Measurements from ENCODE around the gene ZFP36L1.
A peak's percentile ranks its signal among the peaks of the same experiment; 100 is the strongest.

ZFP36L1 gene

GRCh38 chr14:68807987-68808386 lies 15.1 kb upstream of the ZFP36L1 start:
- no peak for ATAC-seq

GRCh38 chr14:68807148-68807600 lies 14.3 kb upstream of the ZFP36L1 start:
- TF ChIP-seq ARNTL (CRISPR knock-in tag; IDR thresholded peaks at IDR 0.05; ENCODE audit: borderline replicate concordance, low read depth) (no peak), BACH2 (CRISPR knock-in tag; IDR thresholded peaks at IDR 0.05; ENCODE audit: borderline replicate concordance) (no peak), PPARA (CRISPR knock-in tag; IDR thresholded peaks at IDR 0.05; ENCODE audit: borderline replicate concordance) (no peak), ZFP3 (CRISPR knock-in tag; IDR thresholded peaks at IDR 0.05) (no peak), ISL1 (CRISPR knock-in tag; IDR thresholded peaks at IDR 0.05) (no peak), TOX (CRISPR knock-in tag; IDR thresholded peaks at IDR 0.05; ENCODE audit: borderline replicate concordance) (no peak)
- TF ChIP-seq, protein P1, sequence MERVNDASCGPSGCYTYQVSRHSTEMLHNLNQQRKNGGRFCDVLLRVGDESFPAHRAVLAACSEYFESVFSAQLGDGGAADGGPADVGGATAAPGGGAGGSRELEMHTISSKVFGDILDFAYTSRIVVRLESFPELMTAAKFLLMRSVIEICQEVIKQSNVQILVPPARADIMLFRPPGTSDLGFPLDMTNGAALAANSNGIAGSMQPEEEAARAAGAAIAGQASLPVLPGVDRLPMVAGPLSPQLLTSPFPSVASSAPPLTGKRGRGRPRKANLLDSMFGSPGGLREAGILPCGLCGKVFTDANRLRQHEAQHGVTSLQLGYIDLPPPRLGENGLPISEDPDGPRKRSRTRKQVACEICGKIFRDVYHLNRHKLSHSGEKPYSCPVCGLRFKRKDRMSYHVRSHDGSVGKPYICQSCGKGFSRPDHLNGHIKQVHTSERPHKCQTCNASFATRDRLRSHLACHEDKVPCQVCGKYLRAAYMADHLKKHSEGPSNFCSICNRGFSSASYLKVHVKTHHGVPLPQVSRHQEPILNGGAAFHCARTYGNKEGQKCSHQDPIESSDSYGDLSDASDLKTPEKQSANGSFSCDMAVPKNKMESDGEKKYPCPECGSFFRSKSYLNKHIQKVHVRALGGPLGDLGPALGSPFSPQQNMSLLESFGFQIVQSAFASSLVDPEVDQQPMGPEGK (CRISPR knock-in tag; IDR thresholded peaks at IDR 0.05; ENCODE audit: borderline replicate concordance): no peak
- ATAC-seq: peak; percentile 69

More at GRCh38 chr14:68807987-68808386, 15.1 kb upstream of the ZFP36L1 start:
- TF ChIP-seq ZFP3 (CRISPR knock-in tag; IDR thresholded peaks at IDR 0.05) (no peak), GLIS3 (CRISPR knock-in tag; IDR thresholded peaks at IDR 0.05) (no peak), CREB5 (CRISPR knock-in tag; IDR thresholded peaks at IDR 0.05; ENCODE audit: low read depth) (no peak), ZC3H10 (CRISPR knock-in tag; IDR thresholded peaks at IDR 0.05) (no peak), TCF4 (CRISPR knock-in tag; IDR thresholded peaks at IDR 0.05; ENCODE audit: borderline replicate concordance) (no peak), ZNF565 (CRISPR knock-in tag; conservative IDR thresholded peaks at IDR 0.05; ENCODE audit: low read depth) (no peak), ZNF70 (CRISPR knock-in tag; IDR thresholded peaks at IDR 0.05) (no peak), PPARA (CRISPR knock-in tag; IDR thresholded peaks at IDR 0.05; ENCODE audit: borderline replicate concordance) (no peak)
- TF ChIP-seq, protein P2, sequence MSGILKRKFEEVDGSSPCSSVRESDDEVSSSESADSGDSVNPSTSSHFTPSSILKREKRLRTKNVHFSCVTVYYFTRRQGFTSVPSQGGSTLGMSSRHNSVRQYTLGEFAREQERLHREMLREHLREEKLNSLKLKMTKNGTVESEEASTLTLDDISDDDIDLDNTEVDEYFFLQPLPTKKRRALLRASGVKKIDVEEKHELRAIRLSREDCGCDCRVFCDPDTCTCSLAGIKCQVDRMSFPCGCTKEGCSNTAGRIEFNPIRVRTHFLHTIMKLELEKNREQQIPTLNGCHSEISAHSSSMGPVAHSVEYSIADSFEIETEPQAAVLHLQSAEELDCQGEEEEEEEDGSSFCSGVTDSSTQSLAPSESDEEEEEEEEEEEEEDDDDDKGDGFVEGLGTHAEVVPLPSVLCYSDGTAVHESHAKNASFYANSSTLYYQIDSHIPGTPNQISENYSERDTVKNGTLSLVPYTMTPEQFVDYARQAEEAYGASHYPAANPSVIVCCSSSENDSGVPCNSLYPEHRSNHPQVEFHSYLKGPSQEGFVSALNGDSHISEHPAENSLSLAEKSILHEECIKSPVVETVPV (CRISPR knock-in tag; IDR thresholded peaks at IDR 0.05): no peak
- TF ChIP-seq, protein P1 (CRISPR knock-in tag; IDR thresholded peaks at IDR 0.05; ENCODE audit: borderline replicate concordance): no peak

DNA sequence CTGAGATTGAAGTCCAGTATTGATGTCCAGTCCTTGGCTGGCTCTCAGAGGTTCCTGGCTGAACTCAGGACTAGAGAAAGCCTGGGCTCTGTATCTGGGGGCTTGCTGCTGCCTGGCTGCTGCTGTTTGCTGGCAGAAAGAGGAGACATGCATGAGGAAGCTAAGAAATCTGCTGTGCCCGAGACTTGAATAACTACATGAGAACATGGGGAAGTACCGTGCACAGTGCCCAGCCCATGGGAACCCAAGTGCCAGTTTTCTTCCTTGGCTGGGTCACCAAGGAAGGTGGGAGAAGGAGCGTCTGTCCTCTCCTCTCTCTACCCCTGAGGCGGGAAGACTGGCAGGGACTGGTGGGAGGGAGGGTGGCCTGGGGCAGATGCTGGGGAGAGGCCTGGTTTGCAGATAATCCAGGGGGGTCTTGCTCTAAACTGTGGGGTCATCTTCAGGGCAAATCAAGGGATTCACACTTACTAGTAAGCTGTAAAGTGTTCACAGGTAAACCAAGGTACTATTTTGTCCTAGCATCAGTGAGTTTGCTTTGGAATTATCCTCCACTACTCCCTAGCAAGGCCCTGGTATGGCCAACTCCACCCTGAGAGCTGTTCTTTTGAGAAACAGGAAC lies 13.8 kb upstream of the ZFP36L1 start:
- TF ChIP-seq ZFP3 (CRISPR knock-in tag; IDR thresholded peaks at IDR 0.05): no peak
- TF ChIP-seq ZNF70 (CRISPR knock-in tag; IDR thresholded peaks at IDR 0.05): no peak
- no peak for TF ChIP-seq ZNF8 (CRISPR knock-in tag; IDR thresholded peaks at IDR 0.05)
- TF ChIP-seq CSDC2 (CRISPR knock-in tag; IDR thresholded peaks at IDR 0.05): no peak
- ATAC-seq: peak; percentile 77

DNA sequence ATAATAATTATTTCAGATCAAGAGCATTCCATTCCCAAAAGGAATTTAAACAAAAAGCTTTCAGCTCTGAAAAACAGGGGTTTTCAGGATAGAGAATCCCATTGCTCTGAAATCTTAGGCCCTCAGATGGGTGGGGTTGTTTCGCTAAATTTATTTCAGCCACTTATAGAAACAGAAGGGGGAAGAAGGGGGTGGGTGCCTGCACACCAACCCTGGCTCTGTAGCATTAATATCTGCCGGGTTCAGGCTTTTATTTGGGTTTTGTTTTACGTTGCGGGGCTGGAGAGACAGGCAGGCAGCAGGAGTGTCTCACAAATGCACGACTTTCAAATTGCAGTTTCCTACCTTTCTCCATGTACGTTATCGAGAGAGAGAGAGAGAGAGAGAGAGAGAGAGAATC lies 12.5 kb upstream of the ZFP36L1 start:
- no peak for TF ChIP-seq CREB5 (CRISPR knock-in tag; IDR thresholded peaks at IDR 0.05; ENCODE audit: low read depth)
- no peak for TF ChIP-seq CSDC2 (CRISPR knock-in tag; IDR thresholded peaks at IDR 0.05)
- TF ChIP-seq ESRRG (CRISPR knock-in tag; IDR thresholded peaks at IDR 0.05): no peak
- TF ChIP-seq, protein P1 (CRISPR knock-in tag; IDR thresholded peaks at IDR 0.05; ENCODE audit: borderline replicate concordance): no peak
- no peak for TF ChIP-seq TCF4 (CRISPR knock-in tag; IDR thresholded peaks at IDR 0.05; ENCODE audit: borderline replicate concordance)
- TF ChIP-seq ZC3H10 (CRISPR knock-in tag; IDR thresholded peaks at IDR 0.05): no peak
- no peak for TF ChIP-seq ZFP3 (CRISPR knock-in tag; IDR thresholded peaks at IDR 0.05)
- TF ChIP-seq ARNTL (CRISPR knock-in tag; IDR thresholded peaks at IDR 0.05; ENCODE audit: borderline replicate concordance, low read depth): no peak
- no peak for TF ChIP-seq BACH2 (CRISPR knock-in tag; IDR thresholded peaks at IDR 0.05; ENCODE audit: borderline replicate concordance)
- TF ChIP-seq ZNF565 (CRISPR knock-in tag; conservative IDR thresholded peaks at IDR 0.05; ENCODE audit: low read depth): no peak
- no peak for TF ChIP-seq OSR1 (CRISPR knock-in tag; IDR thresholded peaks at IDR 0.05)
- no peak for TF ChIP-seq ISL1 (CRISPR knock-in tag; IDR thresholded peaks at IDR 0.05)
- TF ChIP-seq SNAI2 (CRISPR knock-in tag; IDR thresholded peaks at IDR 0.05): no peak
- no peak for ATAC-seq

All from SK-N-SH treated with all-trans-retinoic acid at 6 μM for 48 hours (cell line).